ENCODE measurements around the gene MLXIP.
"Not testable (repeated sequence)": the region's sequence is repeated elsewhere in the genome, so short reads cannot be mapped to it uniquely, and the experiment has no call there.

Gene MLXIP

GRCh38 chr12:122100568-122100967 lies 22.0 kb downstream of the MLXIP start:
- no peaks in the 10 kb centered on the region for H3K9me2 ChIP-seq (replicated peaks; ENCODE audit: insufficient read depth, low read length)
- no peaks in the 10 kb centered on the region for H3K27me3 ChIP-seq (replicated peaks; ENCODE audit: insufficient read depth, low read length)
- H3K4me1 ChIP-seq (ENCODE audit: low read length), result no peaks in the 10 kb centered on the region
- H4K20me1 ChIP-seq (ENCODE audit: insufficient read depth, low read length), result no peaks in the 10 kb centered on the region; the same call in 1 of the 2 replicates
- no peak for TF ChIP-seq EZH2 (optimal IDR thresholded peaks at IDR 0.05; ENCODE audit: low read depth, low read length)
- TF ChIP-seq, protein P1, sequence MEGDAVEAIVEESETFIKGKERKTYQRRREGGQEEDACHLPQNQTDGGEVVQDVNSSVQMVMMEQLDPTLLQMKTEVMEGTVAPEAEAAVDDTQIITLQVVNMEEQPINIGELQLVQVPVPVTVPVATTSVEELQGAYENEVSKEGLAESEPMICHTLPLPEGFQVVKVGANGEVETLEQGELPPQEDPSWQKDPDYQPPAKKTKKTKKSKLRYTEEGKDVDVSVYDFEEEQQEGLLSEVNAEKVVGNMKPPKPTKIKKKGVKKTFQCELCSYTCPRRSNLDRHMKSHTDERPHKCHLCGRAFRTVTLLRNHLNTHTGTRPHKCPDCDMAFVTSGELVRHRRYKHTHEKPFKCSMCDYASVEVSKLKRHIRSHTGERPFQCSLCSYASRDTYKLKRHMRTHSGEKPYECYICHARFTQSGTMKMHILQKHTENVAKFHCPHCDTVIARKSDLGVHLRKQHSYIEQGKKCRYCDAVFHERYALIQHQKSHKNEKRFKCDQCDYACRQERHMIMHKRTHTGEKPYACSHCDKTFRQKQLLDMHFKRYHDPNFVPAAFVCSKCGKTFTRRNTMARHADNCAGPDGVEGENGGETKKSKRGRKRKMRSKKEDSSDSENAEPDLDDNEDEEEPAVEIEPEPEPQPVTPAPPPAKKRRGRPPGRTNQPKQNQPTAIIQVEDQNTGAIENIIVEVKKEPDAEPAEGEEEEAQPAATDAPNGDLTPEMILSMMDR (IDR thresholded peaks at IDR 0.05; ENCODE audit: low read length), result no peak
- TF ChIP-seq EZH2phosphoT487 (IDR thresholded peaks at IDR 0.05; ENCODE audit: low read length), result no peak
- no peak overlapping the region for H2AFZ ChIP-seq (ENCODE audit: low read length)
- no peak overlapping the region for H3K4me3 ChIP-seq (ENCODE audit: low read length)
- no peaks in the 10 kb centered on the region for H3K36me3 ChIP-seq (replicated peaks; ENCODE audit: insufficient read depth, low read length)
- no peak overlapping the region for H3K27ac ChIP-seq (ENCODE audit: low read length)
- H3K9ac ChIP-seq (ENCODE audit: low read length), result no peak overlapping the region
- no peaks in the 10 kb centered on the region for H3F3A ChIP-seq (ENCODE audit: insufficient read depth, low read length)
- peaks cover 84% of the 10 kb centered on the region for H3K79me2 ChIP-seq (ENCODE audit: low read length)
- DNase-seq, result no peak
- H3K4me2 ChIP-seq (ENCODE audit: low read depth, low read length), result no peak overlapping the region
- no peaks in the 10 kb centered on the region for H3K9me3 ChIP-seq (replicated peaks; ENCODE audit: insufficient read depth, low read length)

DNA sequence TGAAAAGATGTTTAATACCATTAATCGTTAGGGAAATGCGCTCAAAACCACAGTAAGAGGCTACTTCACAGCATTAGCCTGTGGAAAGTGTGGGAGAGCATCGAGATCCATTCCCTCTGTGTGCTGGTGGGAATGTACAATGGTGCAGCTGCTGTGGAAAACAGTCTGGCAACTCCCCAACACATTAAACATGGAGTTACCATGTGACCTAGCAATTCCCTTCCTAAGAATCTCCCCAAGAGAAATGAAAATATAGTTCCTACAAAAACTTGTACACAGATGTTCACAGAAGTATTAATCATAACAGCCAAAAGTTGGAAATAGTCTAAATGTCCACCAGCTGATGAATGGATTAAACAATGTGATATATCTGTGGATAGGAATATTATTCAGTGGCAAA lies 23.8 kb downstream of the MLXIP start:
- peaks cover 85% of the 10 kb centered on the region for H3K79me2 ChIP-seq (ENCODE audit: low read length)

DNA sequence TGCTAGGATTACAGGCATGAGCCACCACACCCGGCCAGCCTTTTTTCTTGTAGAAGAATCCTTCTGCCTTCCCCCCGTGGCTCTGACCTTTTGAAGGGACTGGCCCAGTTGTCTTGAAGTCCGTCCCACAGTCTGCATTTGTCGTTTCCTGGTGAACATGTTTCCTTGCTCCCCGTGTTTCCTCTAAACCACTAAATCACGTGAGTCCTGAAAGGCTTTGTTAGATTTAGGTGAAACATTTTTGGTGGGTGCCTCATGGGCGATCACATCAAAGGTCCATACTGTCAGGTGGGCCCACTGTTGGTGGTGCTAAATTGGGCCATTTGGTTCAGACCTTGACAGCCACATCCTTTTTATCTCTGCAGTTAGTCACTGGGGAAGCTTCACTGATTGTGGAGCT lies 26.3 kb downstream of the MLXIP start:
- no peak for DNase-seq
- peaks cover 81% of the 10 kb centered on the region for H3K79me2 ChIP-seq (ENCODE audit: low read length)
- no peak overlapping the region for H3K4me3 ChIP-seq (ENCODE audit: low read length)
- H2AFZ ChIP-seq (ENCODE audit: low read length), result no peak overlapping the region
- H4K20me1 ChIP-seq (ENCODE audit: insufficient read depth, low read length), result no peaks in the 10 kb centered on the region; the same call in 1 of the 2 replicates
- H3K27ac ChIP-seq (ENCODE audit: low read length), result no peak overlapping the region
- no peak overlapping the region for H3K9ac ChIP-seq (ENCODE audit: low read length)
- H3K4me1 ChIP-seq (ENCODE audit: low read length), result no peaks in the 10 kb centered on the region
- H3K4me2 ChIP-seq (ENCODE audit: low read depth, low read length), result no peak overlapping the region
- H3K27me3 ChIP-seq (replicated peaks; ENCODE audit: insufficient read depth, low read length), result no peaks in the 10 kb centered on the region
- no peaks in the 10 kb centered on the region for H3K36me3 ChIP-seq (replicated peaks; ENCODE audit: insufficient read depth, low read length)
- TF ChIP-seq EZH2 (optimal IDR thresholded peaks at IDR 0.05; ENCODE audit: low read depth, low read length) (no peak), EZH2phosphoT487 (IDR thresholded peaks at IDR 0.05; ENCODE audit: low read length) (no peak)
- TF ChIP-seq, protein P1 (IDR thresholded peaks at IDR 0.05; ENCODE audit: low read length), result no peak
- no peaks in the 10 kb centered on the region for H3K9me3 ChIP-seq (replicated peaks; ENCODE audit: insufficient read depth, low read length)
- H3K9me2 ChIP-seq (replicated peaks; ENCODE audit: insufficient read depth, low read length), result no peaks in the 10 kb centered on the region
- no peaks in the 10 kb centered on the region for H3F3A ChIP-seq (ENCODE audit: insufficient read depth, low read length)

More for the DNA sequence above, 23.8 kb downstream of the MLXIP start:
- DNase-seq, result no peak
- TF ChIP-seq EZH2phosphoT487 (IDR thresholded peaks at IDR 0.05; ENCODE audit: low read length), result no peak
- TF ChIP-seq EZH2 (optimal IDR thresholded peaks at IDR 0.05; ENCODE audit: low read depth, low read length), result no peak
- H3K4me2 ChIP-seq (ENCODE audit: low read depth, low read length), result no peak overlapping the region
- no peak overlapping the region for H2AFZ ChIP-seq (ENCODE audit: low read length)
- no peaks in the 10 kb centered on the region for H3K27me3 ChIP-seq (replicated peaks; ENCODE audit: insufficient read depth, low read length)
- no peak overlapping the region for H3K4me3 ChIP-seq (ENCODE audit: low read length)
- no peaks in the 10 kb centered on the region for H3K9me2 ChIP-seq (replicated peaks; ENCODE audit: insufficient read depth, low read length)
- no peaks in the 10 kb centered on the region for H3F3A ChIP-seq (ENCODE audit: insufficient read depth, low read length)
- H3K36me3 ChIP-seq (replicated peaks; ENCODE audit: insufficient read depth, low read length), result no peaks in the 10 kb centered on the region
- no peak overlapping the region for H3K27ac ChIP-seq (ENCODE audit: low read length)
- H3K9me3 ChIP-seq (replicated peaks; ENCODE audit: insufficient read depth, low read length), result no peaks in the 10 kb centered on the region
- H3K9ac ChIP-seq (ENCODE audit: low read length), result no peak overlapping the region
- H3K4me1 ChIP-seq (ENCODE audit: low read length), result no peaks in the 10 kb centered on the region
- H4K20me1 ChIP-seq (ENCODE audit: insufficient read depth, low read length), result no peaks in the 10 kb centered on the region; the same call in 1 of the 2 replicates

DNA sequence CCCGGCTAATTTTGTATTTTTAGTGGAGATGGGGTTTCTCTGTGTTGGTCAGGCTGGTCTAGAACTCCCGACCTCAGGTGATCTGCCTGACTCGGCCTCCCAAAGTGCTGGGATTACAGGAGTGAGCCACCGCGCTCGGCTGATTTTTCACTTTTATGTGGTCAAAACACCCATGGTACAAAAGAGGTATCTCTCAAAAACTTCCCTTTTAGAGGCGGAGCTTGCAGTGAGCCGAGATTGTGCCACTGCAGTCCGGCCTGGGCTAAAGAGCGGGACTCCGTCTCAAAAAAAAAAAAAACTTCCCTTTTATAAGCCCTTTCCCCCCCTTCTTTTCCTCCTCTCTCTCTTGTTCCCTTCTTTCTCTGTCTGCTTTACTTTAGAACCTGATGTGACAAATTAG lies 26.9 kb downstream of the MLXIP start:
- DNase-seq; H3K9me3 ChIP-seq (replicated peaks; ENCODE audit: insufficient read depth, low read length); H3K4me3 ChIP-seq (ENCODE audit: low read length); H3K27ac ChIP-seq (ENCODE audit: low read length); H3K4me2 ChIP-seq (ENCODE audit: low read depth, low read length); H3K27me3 ChIP-seq (replicated peaks; ENCODE audit: insufficient read depth, low read length); H2AFZ ChIP-seq (ENCODE audit: low read length); H3K9ac ChIP-seq (ENCODE audit: low read length); H4K20me1 ChIP-seq (ENCODE audit: insufficient read depth, low read length); H3F3A ChIP-seq (ENCODE audit: insufficient read depth, low read length); H3K4me1 ChIP-seq (ENCODE audit: low read length); H3K9me2 ChIP-seq (replicated peaks; ENCODE audit: insufficient read depth, low read length); H3K36me3 ChIP-seq (replicated peaks; ENCODE audit: insufficient read depth, low read length): not testable (repeated sequence)
- H3K79me2 ChIP-seq (ENCODE audit: low read length), result peaks cover 81% of the 10 kb centered on the region

All from MM.1S (cell line).